ENCODE results near the gene IGFBP6. TPM values are rescaled to one million over a fixed set of nuclear protein-coding genes. Genes with fewer than 3 reads are reported as not detected.

Gene IGFBP6
- total and polyA plus RNA-seq, 9 of the 15 experiments (the other 6 are each of a cell fraction or from before 2014, with no cell fraction given) = 0.15 to 1.4 (median 0.54) TPM

- intact Hi-C loops (cut with micrococcal nuclease) (loop anchor here (10.0 kb wide), 1 partner anchor 440 kb away; the partner anchor contains the start of genes NPFF and TARBP2), in situ Hi-C loops (cut with MboI) (loop anchor here (5.0 to 10.0 kb wide), 3 partner anchors 37 to 222 kb away; partner anchors contain the start of genes ITGB7 and SOAT2)
- no peaks in the 10 kb centered on the region; a peak in 1 of 5 replicates for H3K27me3 ChIP-seq (ENCODE audit: control insufficient read depth in 2 of 2, insufficient read depth in 2 of 2, low read length in 2 of 2)
- ATAC-seq (no peak), DNase-seq (ENCODE audit: extremely low read depth in 1 of 4, low spot score in 3 of 4) (no peak), FAIRE-seq (no peak)
- H3K79me2 ChIP-seq (ENCODE audit: control insufficient read depth, insufficient read depth, low read length) = no peaks in the 10 kb centered on the region
- no peaks in the 10 kb centered on the region for H3K9me1 ChIP-seq (ENCODE audit: control insufficient read depth, insufficient read depth, low read length)
- H3K36me3 ChIP-seq (ENCODE audit: control insufficient read depth, insufficient read depth, low read length) = peaks cover 8% of the 10 kb centered on the region; the same call in 2 of the 3 replicates
- H2AFZ ChIP-seq (ENCODE audit: low read depth, low read length) = no peak overlapping the region
- ChIA-PET POLR2A (interaction anchor here (0.6 to 1.9 kb wide), 7 partner anchors 7 to 122 kb away, joined by 3 to 8 read pairs (median 5); no protein-coding TSS in a partner anchor), CTCF (ENCODE audit: low intra/inter-chr PET ratio) (interaction anchor here (2.1 kb wide), 1 partner anchor 34 kb away, joined by 49 read pairs; the partner anchor contains the start of gene IGFBP6)
- H3K4me3 ChIP-seq = no peak overlapping the region
- no TSS peak for BruUV-seq (replicated peaks)
- no peak overlapping the region for H3K9ac ChIP-seq (ENCODE audit: insufficient read depth in 1 of 2, low read depth in 2 of 2, low read length in 2 of 2)
- no peaks in the 10 kb centered on the region for H3K9me3 ChIP-seq (replicated peaks; ENCODE audit: control insufficient read depth, insufficient read depth, low read depth, low read length)
- 87% methylated on average over 6 of the region's 11 CpGs for WGBS (ENCODE audit: insufficient coverage, low coverage, missing lambda C conversion rate)
- H3K27ac ChIP-seq (ENCODE audit: extremely low read depth, low read depth, low read length) = no peak overlapping the region
- H4K20me1 ChIP-seq (replicated peaks; ENCODE audit: control insufficient read depth, insufficient read depth, low read length) = no peaks in the 10 kb centered on the region
- H3K4me1 ChIP-seq (replicated peaks in 1 of 2; ENCODE audit: control insufficient read depth in 2 of 2, insufficient read depth in 2 of 2, low read length in 2 of 2) = peaks cover 8 to 26% of the 10 kb centered on the region in 2 experiments; a peak in 4 of 5 replicates
- H3K4me2 ChIP-seq (ENCODE audit: insufficient read depth, low read length) = no peak overlapping the region
- TF ChIP-seq KDM2B (CRISPR knock-in tag; IDR thresholded peaks at IDR 0.05) (no peak), TAF1 (IDR thresholded peaks at IDR 0.05; ENCODE audit: control insufficient read depth, extremely low read depth, insufficient read depth, low read length, severe bottlenecking) (no peak), PRDM10 (IDR thresholded peaks at IDR 0.05; ENCODE audit: partially characterized antibody) (no peak), ZBED1 (IDR thresholded peaks at IDR 0.05) (no peak), ZNF644 (tag; IDR thresholded peaks at IDR 0.05; ENCODE audit: low read depth) (no peak), ZZZ3 (IDR thresholded peaks at IDR 0.05) (no peak), SMAD4 (CRISPR knock-in tag; conservative IDR thresholded peaks at IDR 0.05) (no peak), E4F1 (CRISPR knock-in tag; IDR thresholded peaks at IDR 0.05; ENCODE audit: borderline replicate concordance) (no peak), SP2 (IDR thresholded peaks at IDR 0.05; ENCODE audit: extremely low read depth, low read depth, low read length, poor library complexity, severe bottlenecking) (no peak), DPF2 (IDR thresholded peaks at IDR 0.05) (no peak), BRF1 (IDR thresholded peaks at IDR 0.05; ENCODE audit: borderline replicate concordance, extremely low read depth, insufficient read length) (no peak), ZNF134 (CRISPR knock-in tag; conservative IDR thresholded peaks at IDR 0.05) (no peak), SRF (CRISPR knock-in tag; IDR thresholded peaks at IDR 0.05) (no peak)
Measured at GRCh38 chr12:53064613-53065436, 32.6 kb upstream of the IGFBP6 start.
